Activated CD8-positive, alpha-beta memory T cell treated with anti-CD3 and anti-CD28 coated beads for 36 hours (primary cell): ENCODE measurements around the gene TMEM201. TPM values are rescaled to one million over a fixed set of nuclear protein-coding genes. Genes with fewer than 3 reads are reported as not detected.
"Not testable (repeated sequence)": the region's sequence is repeated elsewhere in the genome, so short reads cannot be mapped to it uniquely, and the experiment has no call there.

Experiments used
- CTCF ChIA-PET: fragments of 350-600 bp; sonication (Branson Sonifier 250); formaldehyde crosslinking; loops from one replicate; lab custom pipeline; 2021; ENCODE audit warnings: antibody characterized with exemption; lab: Charles Lee
- POLR2A ChIA-PET: fragments of 350-600 bp; sonication (Branson Sonifier 250); formaldehyde crosslinking; loops from one replicate; lab custom pipeline; 2021; ENCODE audit warnings: antibody characterized with exemption; lab: Charles Lee
- total RNA-seq, 2 experiments: library from RNA; stranded (reverse); gene quantifications; one replicate each; pipeline ENCODE4 v1.2.3, GENCODE V29; 2021

TMEM201 gene
- 10 to 100 TPM; 34.9 to 35.6 TPM for total RNA-seq

- ChIA-PET CTCF (interaction anchor here (0.9 to 2.1 kb wide), 2 partner anchors 40 to 714 kb away, joined by 4 to 10 read pairs; no protein-coding TSS in a partner anchor), POLR2A (interaction anchor here (1.6 kb wide), 1 partner anchor 50 kb away, joined by 3 read pairs; the partner anchor contains the start of gene SLC25A33)
Observed at GRCh38 chr1:9588551-9589143, at the start of gene TMEM201. Gene TMEM201, plus strand, starts transcription at chr1:9588911. Its CDS starts 20 bp downstream, at chr1:9588931.

GRCh38 chr1:9539165-9539828, 49.4 kb upstream of the TMEM201 start, which contains the start of gene SLC25A33:
Gene SLC25A33, plus strand, starts transcription at chr1:9539465. Its CDS starts 227 bp downstream, at chr1:9539692.
- CTCF ChIA-PET = no interaction called here
- POLR2A ChIA-PET = interaction anchor here (0.6 kb wide), 3 partner anchors 11 to 50 kb away, joined by 3 read pairs; partner anchors contain the start of gene TMEM201

DNA sequence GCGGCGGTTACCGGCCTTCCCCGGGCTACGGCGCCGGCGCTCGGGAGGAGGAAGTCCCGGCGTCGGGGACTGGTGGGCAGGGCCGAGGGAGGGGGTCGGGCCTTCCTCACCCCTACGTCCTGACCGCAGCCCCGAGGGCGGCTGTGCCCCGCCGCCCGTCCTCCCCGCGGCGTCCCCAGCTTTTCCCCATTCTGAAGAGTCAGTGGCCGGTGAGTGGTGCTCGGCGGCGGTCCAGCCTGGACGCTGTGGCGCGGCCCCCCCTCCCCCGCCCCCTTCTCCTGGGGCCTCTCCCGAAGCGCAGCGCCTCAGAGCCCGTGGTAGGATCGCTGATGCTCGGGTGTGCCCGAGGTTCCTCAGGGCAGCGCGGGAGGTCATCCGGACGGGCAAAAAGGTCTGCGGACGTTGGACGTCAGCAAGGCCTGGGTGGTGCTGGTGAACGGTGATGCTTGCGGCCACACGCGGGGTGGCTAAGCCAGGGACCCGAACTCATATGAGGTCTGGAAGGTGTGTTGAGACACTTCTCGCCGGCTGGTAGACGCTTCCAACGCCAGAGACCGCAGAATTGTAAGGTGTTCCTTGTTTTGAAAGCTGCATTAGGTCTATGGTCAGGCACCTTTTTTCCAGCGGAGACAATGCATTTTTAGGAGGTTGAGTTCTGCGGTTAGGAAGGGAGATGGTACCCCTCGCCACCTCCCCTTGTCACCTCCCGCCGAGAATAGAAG, 48.7 kb upstream of the TMEM201 start:
- POLR2A ChIA-PET = no interaction called here
- CTCF ChIA-PET = no interaction called here

- POLR2A ChIA-PET = interaction anchor here (1.0 kb wide), 1 partner anchor 8 kb away, joined by 3 read pairs; no protein-coding TSS in a partner anchor
- CTCF ChIA-PET = no interaction called here
Observed at GRCh38 chr1:9542430-9542829, 46.3 kb upstream of the TMEM201 start.

DNA sequence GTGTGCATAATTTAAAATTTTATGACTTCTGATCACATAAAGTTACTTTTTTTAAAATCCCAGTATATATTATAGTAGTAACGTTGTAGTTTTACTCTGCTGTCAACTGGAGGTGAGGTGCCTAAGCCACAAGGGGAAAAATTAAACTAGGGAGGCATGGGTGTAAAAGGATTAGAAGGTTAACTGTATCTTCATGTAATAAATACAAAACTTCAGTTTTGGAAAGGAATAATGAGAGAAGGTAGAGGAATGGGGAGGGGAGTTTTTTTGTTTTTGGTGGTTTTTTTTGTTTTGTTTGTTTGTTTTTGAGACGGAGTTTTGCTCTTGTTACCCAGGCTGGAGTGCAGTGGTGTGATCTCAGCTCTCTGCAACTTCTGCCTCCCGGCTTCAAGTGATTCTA, 43.8 kb upstream of the TMEM201 start:
- ChIA-PET CTCF (no interaction called here), POLR2A (interaction anchor here (0.6 kb wide), 1 partner anchor 29 kb away, joined by 7 read pairs; no protein-coding TSS in a partner anchor)

DNA sequence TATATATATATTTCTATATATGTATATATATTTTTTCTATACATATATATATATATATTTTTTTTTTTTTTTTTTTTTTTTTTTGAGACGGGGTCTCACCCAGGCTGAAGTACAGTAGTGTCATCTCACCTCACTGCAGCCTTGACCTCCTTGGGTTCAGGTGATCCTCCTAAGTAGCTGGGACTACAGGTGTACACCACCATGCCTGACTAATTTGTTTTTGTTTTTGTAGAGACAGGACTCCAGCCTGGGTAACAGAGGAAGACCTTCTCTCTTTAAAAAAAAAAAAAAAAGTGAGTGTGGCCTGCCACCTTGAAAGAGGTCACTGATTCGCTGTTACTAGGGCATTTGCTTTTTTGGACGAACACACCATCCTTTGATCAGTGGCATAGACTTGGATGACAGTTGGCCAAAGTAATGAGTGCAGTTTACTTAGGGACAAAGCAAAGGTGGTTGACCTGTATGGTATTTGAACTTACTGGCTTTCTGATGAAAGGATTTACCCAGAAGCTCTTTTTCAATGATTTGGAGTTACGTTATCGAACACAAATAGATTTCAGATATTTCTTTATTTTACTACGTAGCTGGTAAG, 38.7 kb upstream of the TMEM201 start:
- POLR2A ChIA-PET = interaction anchor here (1.0 to 1.1 kb wide), 2 partner anchors 8 to 11 kb away, joined by 3 read pairs; partner anchors contain the start of gene SLC25A33
- CTCF ChIA-PET = no interaction called here

GRCh38 chr1:9551984-9552383, 36.7 kb upstream of the TMEM201 start:
- ChIA-PET CTCF (no interaction called here), POLR2A (no interaction called here)

DNA sequence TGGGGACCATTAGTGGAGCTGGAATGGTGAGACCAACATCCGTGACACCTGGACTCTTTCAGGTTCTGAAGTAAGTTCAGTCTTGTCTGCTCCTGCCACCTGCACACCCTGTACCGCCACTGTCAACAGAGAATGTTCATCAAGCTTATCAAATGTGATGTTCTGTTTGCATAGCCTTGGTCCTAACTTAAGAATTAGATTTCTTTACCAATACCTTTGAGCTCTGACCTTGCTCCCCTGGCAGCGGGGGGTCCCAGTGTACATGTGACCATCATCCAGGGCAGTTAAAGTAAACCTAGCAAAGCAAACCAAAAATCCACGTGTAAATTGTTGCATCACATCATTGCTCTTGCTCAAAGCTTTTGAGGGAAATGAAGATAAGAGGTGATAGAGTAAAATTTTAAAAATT, 35.0 kb upstream of the TMEM201 start:
- CTCF ChIA-PET = interaction anchor here (0.7 kb wide), 1 partner anchor 13 kb away, joined by 3 read pairs; no protein-coding TSS in a partner anchor
- POLR2A ChIA-PET = no interaction called here

DNA sequence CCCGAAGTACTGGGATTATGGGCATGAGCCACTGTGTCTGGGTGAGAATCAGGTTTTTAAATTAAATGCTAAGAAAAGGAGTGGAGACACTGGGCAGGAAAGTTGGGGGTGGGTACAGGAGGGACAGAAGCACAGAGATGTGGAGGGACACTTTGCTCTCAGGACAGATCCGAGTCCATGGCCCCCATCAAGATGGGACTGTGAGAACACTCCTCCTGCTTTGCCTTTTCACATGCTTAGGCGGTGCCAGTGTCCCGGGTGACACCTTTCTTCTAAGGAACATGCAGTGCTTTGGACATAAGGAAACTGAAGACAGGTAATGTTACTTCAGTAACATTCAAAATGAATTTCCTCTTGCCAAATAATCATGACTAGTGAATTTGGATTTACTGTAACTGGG, 32.8 kb upstream of the TMEM201 start:
- ChIA-PET CTCF (no interaction called here), POLR2A (no interaction called here)

DNA sequence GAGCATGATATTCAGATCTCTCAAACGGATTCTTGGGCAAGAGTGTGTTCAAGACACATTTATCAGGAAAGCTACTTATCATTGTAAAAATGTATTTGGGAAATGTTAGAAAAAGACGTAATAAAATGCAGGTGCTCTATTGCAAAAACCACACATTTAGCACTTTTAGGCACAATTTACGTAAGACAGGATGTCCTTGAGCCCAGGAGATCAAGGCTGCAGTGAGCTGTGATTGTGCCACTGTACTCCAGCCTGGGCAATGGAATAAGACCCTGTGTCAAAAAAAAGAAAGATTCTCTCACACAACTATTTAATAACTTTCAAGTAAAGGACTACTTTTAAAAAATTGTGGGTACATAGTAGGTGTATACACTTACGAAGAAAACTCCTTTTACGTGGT, 31.1 kb upstream of the TMEM201 start:
- ChIA-PET CTCF (interaction anchor here (1.0 to 1.5 kb wide), 2 partner anchors 22 to 269 kb away, joined by 3 to 4 read pairs; no protein-coding TSS in a partner anchor), POLR2A (no interaction called here)

DNA sequence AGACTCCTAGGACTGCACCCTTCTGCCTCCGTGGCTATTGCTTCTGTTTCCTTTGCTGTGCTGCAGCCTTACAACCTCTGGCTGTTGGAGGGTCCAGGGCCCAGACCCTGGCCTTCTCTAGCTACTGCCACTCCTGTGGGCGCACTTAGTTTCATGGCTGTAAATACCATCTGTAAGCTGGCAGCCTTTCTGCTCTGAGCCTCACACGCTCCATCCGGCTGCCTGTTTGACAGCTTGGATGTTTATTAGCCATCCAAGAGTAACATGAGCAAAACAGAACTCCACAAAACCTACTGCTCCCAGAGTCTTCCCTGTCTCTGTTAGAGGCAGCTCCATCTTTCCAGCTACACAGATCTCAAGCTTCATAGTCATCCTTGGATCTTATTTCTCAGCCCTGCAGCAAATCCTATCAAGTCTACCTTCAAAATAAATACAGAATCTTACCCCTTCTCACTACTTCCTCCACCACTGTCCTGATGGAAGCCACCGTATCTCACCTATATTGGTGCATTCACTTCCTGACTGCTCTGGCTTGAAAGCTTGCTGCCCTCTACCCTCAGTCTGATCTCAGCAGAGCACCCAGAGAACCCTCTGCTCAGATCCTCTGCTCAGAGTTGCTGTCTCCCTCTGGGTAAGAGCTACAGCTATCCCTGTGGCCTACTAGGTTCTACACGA, 30.3 kb upstream of the TMEM201 start:
- CTCF ChIA-PET = interaction anchor here (0.6 to 1.5 kb wide), 2 partner anchors 12 to 269 kb away, joined by 3 to 4 read pairs; no protein-coding TSS in a partner anchor
- POLR2A ChIA-PET = no interaction called here

DNA sequence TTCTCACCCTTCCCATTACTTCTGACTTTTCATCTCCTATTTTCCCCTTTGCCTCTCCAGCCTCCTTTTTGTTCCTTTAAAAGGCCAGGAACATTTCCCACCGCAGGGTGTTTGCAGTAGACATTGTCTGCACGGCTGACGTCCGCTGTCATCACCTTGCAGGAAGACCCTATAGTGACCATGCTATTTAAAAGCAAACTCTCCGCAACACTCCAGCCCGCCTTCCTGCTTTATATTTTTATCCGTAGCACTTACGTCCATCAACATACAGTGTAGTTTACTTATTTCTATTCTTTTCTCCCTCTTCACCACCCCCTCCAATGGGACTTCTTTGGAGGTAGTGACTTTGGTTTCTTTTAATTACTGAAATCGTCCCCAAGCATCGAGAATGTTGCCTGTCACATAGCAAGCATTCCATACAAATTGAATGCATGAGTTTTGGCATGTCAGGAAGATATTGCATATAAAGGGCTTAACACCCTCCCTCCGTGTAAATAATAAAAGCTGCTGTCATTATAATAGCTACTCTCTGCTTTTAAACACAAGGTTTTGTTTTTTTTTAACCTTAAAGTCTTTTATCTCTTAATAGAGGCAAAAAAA, 29.7 kb upstream of the TMEM201 start:
- ChIA-PET CTCF (interaction anchor here (0.6 kb wide), 1 partner anchor 11 kb away, joined by 3 read pairs; no protein-coding TSS in a partner anchor), POLR2A (no interaction called here)

- CTCF ChIA-PET = interaction anchor here (0.7 kb wide), 2 partner anchors 68 to 317 kb away, joined by 3 read pairs; no protein-coding TSS in a partner anchor
- POLR2A ChIA-PET = no interaction called here
Observed at GRCh38 chr1:9559673-9560072, 29.0 kb upstream of the TMEM201 start.

DNA sequence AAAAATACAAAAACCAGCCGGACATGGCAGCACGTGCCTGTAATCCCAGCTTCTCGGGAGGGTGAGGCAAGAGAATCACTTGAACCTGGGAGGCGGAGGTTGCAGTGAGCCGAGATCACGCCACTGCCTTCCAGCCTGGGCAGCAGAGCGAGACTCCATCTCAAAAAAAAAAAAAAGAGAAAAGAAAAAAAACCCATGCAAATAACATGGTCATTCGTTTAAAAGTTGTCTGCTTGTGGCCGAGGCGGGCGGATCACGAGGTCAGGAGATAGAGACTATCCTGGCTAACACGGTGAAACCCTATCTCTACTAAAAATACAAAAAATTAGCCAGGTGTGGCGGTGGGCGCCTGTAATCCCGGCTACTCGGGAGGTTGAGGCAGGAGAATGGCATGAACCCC, 28.6 kb upstream of the TMEM201 start:
- POLR2A ChIA-PET = not testable (repeated sequence)
- CTCF ChIA-PET = interaction anchor here (0.7 kb wide), 2 partner anchors 68 to 318 kb away, joined by 3 read pairs; no protein-coding TSS in a partner anchor

- ChIA-PET POLR2A (no interaction called here), CTCF (no interaction called here)
Observed at GRCh38 chr1:9561429-9561828, 27.3 kb upstream of the TMEM201 start.

GRCh38 chr1:9569267-9569666, 19.4 kb upstream of the TMEM201 start:
- POLR2A ChIA-PET = no interaction called here
- CTCF ChIA-PET = interaction anchor here (0.7 kb wide), 1 partner anchor 14 kb away, joined by 3 read pairs; no protein-coding TSS in a partner anchor

DNA sequence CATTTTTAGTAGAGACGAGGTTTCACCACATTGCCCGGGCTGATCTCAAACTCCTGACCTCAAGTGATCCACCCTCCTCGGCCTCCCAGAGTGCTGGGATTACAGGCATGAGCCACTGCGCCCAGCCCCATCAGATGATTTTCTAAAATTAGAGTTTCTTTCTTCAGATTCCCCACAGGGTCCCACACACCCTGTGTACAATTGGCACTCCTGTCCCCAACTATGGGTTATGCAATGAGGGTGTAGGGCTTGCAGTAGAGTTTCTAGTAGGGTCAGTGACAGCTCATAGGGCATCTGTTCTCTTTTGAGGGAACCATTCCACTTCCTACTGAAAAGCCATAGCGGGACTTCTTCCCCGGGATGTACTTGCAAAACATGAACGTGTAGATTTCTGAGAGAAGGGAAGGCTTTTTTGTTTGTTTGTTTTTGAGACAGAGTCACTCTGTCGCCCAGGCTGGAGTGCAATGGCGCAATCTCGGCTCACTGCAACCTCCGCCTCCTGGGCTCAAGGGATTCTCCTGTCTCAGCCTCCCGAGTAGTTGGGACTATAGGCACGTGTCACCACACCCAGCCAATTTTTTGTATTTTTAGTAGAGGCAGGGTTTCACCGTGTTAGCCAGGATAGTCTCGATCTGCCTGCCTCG, 17.7 kb upstream of the TMEM201 start:
- CTCF ChIA-PET, POLR2A ChIA-PET: not testable (repeated sequence)
